MM.1S (cell line): ENCODE measurements around the gene BTG4.

Source experiments
- EZH2 ChIP-seq: fragments of 300-600 bp; sonication (generic); optimal IDR thresholded peaks from 2 replicates; pipeline ENCODE3; 2017; ENCODE audit warnings: low read depth, mild to moderate bottlenecking, antibody characterized with exemption, low read length, mixed read lengths
- TF ChIP-seq, protein P1 (sequence below): fragments of 300-600 bp; sonication (generic); IDR thresholded peaks from 2 replicates; pipeline ENCODE4 v1.5.1; 2016; ENCODE audit warnings: antibody characterized with exemption, low read length, mixed read lengths

DNA sequence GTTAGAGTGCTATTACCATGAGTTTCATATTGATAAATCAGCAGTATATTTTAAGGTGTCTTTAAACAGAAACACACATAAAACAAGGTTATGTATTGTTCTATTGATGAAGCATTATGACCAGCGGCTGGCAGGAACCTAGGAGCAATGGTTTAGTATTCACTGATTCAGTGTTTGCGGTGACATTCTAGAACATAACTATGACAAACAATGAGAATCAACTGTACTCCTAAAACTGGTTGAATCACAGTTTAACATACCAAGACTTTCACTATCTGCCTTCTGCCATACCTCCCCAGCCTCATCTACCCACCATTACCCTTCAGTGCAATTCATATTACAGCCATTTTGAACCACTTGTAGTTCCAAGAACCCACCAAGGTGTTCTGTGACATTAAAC is 11.2 kb upstream of the BTG4 start:
- TF ChIP-seq, protein P1, sequence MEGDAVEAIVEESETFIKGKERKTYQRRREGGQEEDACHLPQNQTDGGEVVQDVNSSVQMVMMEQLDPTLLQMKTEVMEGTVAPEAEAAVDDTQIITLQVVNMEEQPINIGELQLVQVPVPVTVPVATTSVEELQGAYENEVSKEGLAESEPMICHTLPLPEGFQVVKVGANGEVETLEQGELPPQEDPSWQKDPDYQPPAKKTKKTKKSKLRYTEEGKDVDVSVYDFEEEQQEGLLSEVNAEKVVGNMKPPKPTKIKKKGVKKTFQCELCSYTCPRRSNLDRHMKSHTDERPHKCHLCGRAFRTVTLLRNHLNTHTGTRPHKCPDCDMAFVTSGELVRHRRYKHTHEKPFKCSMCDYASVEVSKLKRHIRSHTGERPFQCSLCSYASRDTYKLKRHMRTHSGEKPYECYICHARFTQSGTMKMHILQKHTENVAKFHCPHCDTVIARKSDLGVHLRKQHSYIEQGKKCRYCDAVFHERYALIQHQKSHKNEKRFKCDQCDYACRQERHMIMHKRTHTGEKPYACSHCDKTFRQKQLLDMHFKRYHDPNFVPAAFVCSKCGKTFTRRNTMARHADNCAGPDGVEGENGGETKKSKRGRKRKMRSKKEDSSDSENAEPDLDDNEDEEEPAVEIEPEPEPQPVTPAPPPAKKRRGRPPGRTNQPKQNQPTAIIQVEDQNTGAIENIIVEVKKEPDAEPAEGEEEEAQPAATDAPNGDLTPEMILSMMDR = no peak
- no peak for TF ChIP-seq EZH2
